BE2C (cell line): ENCODE measurements around the gene C19orf12. TPM values are rescaled to one million over a fixed set of nuclear protein-coding genes. Genes with fewer than 3 reads are reported as not detected.
A peak's percentile ranks its signal among the peaks of the same experiment; 100 is the strongest.

Experiments used
- DNase-seq: peaks from one replicate; pipeline ENCODE4 v3.0.0-alpha.2; 2020
- H3K27me3 ChIP-seq: fragments of 250-450 bp; sonication (Bioruptor Pico); 2 replicates; pipeline ENCODE4 v1.5.1; 2020; ENCODE audit warnings: mild to moderate bottlenecking
- H3K36me3 ChIP-seq: fragments of 250-450 bp; sonication (Bioruptor Pico); 2 replicates; pipeline ENCODE4 v1.5.1; 2020; ENCODE audit warnings: mild to moderate bottlenecking
- H3K4me1 ChIP-seq: fragments of 250-450 bp; sonication (Bioruptor Pico); 2 replicates; pipeline ENCODE4 v1.5.1; 2020
- H3K4me3 ChIP-seq: 2 replicates; pipeline ENCODE4 v1.5.1; 2011; ENCODE audit warnings: low read depth, low read length
- H3K9me3 ChIP-seq: fragments of 250-450 bp; sonication (Bioruptor Pico); 2 replicates; pipeline ENCODE4 v1.5.1; 2020
- polyA plus RNA-seq: library from polyadenylated mRNA; unstranded; fragments of >200 nt; gene quantifications from one replicate; pipeline ENCODE4 v1.2.1, GENCODE V29; 2012; ENCODE audit warnings: low read depth, missing spikeins; ENCODE audit not compliant: insufficient read length, insufficient read depth
- TF ChIP-seq, protein P1 (sequence below): IDR thresholded peaks from 2 replicates; pipeline ENCODE4 v1.5.1; 2012; ENCODE audit warnings: mild to moderate bottlenecking, low read depth, low read length

Gene C19orf12
- polyA plus RNA-seq, result 32.4 TPM

- H3K9me3 ChIP-seq, result no peaks in the 10 kb centered on the region
- H3K27me3 ChIP-seq, result no peaks in the 10 kb centered on the region
- peaks cover 3% of the 10 kb centered on the region; the same call in 1 of the 2 replicates for H3K4me1 ChIP-seq
- TF ChIP-seq, protein P1, sequence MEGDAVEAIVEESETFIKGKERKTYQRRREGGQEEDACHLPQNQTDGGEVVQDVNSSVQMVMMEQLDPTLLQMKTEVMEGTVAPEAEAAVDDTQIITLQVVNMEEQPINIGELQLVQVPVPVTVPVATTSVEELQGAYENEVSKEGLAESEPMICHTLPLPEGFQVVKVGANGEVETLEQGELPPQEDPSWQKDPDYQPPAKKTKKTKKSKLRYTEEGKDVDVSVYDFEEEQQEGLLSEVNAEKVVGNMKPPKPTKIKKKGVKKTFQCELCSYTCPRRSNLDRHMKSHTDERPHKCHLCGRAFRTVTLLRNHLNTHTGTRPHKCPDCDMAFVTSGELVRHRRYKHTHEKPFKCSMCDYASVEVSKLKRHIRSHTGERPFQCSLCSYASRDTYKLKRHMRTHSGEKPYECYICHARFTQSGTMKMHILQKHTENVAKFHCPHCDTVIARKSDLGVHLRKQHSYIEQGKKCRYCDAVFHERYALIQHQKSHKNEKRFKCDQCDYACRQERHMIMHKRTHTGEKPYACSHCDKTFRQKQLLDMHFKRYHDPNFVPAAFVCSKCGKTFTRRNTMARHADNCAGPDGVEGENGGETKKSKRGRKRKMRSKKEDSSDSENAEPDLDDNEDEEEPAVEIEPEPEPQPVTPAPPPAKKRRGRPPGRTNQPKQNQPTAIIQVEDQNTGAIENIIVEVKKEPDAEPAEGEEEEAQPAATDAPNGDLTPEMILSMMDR, result no peak
- H3K36me3 ChIP-seq, result no peaks in the 10 kb centered on the region
- DNase-seq, result peak; percentile 84
- peak within 1 kb of the TSS; percentile 95 for H3K4me3 ChIP-seq
These were observed at the start of gene C19orf12 for GRCh38 chr19:29714953-29715700. TSS of gene C19orf12 (minus strand) at chr19:29715261. CDS start at chr19:29708413, 6,848 bp downstream.

GRCh38 chr19:29764361-29764760 is 49.3 kb upstream of the C19orf12 start:
- H3K36me3 ChIP-seq, result no peaks in the 10 kb centered on the region
- H3K27me3 ChIP-seq, result no peaks in the 10 kb centered on the region
- TF ChIP-seq, protein P1, result no peak

DNA sequence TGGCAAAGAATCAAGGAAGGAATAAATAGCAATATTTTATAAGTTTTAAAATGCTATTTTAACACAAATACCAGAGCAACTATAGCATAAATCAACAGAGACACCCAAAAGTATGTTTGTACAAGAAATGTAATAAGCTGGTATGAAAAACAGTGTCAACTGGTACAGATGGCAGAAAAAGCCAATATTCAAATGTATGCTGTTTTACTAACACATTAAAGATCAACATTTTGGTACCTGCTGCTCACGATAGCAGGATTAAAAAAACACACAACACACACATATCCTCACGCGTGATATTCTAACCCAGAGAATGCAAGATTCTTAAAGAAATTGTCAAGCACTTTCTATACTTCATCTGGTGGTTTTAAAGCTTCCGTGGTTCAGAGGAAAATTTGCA is 48.1 kb upstream of the C19orf12 start:
- no peaks in the 10 kb centered on the region for H3K27me3 ChIP-seq
- TF ChIP-seq, protein P1, result no peak
- DNase-seq, result no peak
- no peaks in the 10 kb centered on the region for H3K9me3 ChIP-seq
- H3K4me1 ChIP-seq, result no peaks in the 10 kb centered on the region
- H3K36me3 ChIP-seq, result no peaks in the 10 kb centered on the region
- no peak overlapping the region for H3K4me3 ChIP-seq

More at GRCh38 chr19:29764361-29764760, 49.3 kb upstream of the C19orf12 start:
- H3K9me3 ChIP-seq, result no peaks in the 10 kb centered on the region
- no peaks in the 10 kb centered on the region for H3K4me1 ChIP-seq
- no peak overlapping the region for H3K4me3 ChIP-seq
- no peak for DNase-seq

GRCh38 chr19:29761575-29762232 is 46.6 kb upstream of the C19orf12 start:
- TF ChIP-seq, protein P1, result no peak
- no peak for DNase-seq
- H3K4me1 ChIP-seq, result no peaks in the 10 kb centered on the region
- no peaks in the 10 kb centered on the region for H3K9me3 ChIP-seq
- H3K36me3 ChIP-seq, result no peaks in the 10 kb centered on the region
- no peaks in the 10 kb centered on the region for H3K27me3 ChIP-seq
- H3K4me3 ChIP-seq, result no peak overlapping the region

DNA sequence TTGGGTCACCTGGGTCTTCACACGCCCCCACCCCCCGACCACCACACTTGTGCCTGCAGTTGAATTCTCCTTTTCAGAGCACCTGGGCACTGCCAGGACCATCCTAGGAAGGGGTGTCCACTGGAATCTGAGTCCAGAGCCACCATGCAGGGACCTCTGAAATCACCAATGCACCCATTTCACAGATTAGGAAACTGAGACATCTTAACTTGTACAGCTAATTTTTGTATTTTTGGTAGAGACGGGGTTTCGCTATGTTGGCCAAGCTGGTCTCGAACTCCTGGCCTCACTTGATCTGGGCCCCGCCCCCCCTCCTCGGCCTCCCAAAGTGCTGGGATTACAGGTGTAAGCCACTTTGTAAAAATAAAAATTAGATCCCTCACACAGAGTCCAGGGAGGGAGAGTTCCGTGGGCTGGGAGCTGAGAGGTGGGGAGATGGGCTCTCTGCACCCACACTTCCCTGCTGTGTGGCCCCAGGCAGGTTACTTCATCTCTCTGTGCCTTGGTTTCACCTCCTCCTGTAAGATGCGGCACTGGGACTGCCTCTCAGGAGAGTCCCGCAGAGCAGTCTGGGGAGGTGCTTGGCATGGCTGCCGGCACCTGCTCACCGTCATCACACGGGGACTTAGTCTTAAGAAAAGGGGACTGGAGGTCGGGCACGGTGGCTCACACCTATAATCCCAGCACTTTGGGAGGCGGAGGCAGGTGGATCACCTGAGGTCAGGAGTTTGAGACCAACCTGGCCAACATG is 45.9 kb upstream of the C19orf12 start:
- no peaks in the 10 kb centered on the region for H3K27me3 ChIP-seq
- no peaks in the 10 kb centered on the region for H3K9me3 ChIP-seq
- H3K36me3 ChIP-seq, result no peaks in the 10 kb centered on the region
- TF ChIP-seq, protein P1, result no peak
- DNase-seq, result no peak
- H3K4me3 ChIP-seq, result no peak overlapping the region
- H3K4me1 ChIP-seq, result no peaks in the 10 kb centered on the region
